HepG2 (cell line): ENCODE data around the gene ACSM2A. TPM values are rescaled to one million over a fixed set of nuclear protein-coding genes. Genes with fewer than 3 reads are reported as not detected.
"Not testable (repeated sequence)": the region's sequence is repeated elsewhere in the genome, so short reads cannot be mapped to it uniquely, and the experiment has no call there.

Source experiments
- ATAC-seq: fragments of 200-7000 bp; cut with Tn5 transposase; 3 replicates; pipeline ENCODE4 v1.9.1; 2020; ENCODE audit warnings: mild to moderate bottlenecking, moderate library complexity
- BruUV-seq: library from RNA; stranded (reverse); fragments of 400-500 nt; replicated peaks from 2 replicates; lab custom pipeline; 2021; lab: Mats Ljungman, UMichigan
- CTCF ChIA-PET: fragments of 300-600 bp; formaldehyde crosslinking; extraction: SDS; loops from one replicate; lab custom pipeline; 2021; ENCODE audit warnings: low total read pairs, inconsistent platforms, low intra/inter-chr PET ratio; lab: Yijun Ruan, JAX
- POLR2A ChIA-PET: fragments of 350-600 bp; sonication (Branson Sonifier 250); formaldehyde crosslinking; loops from one replicate; lab custom pipeline; 2020; ENCODE audit warnings: antibody characterized with exemption, inconsistent platforms; lab: Yijun Ruan, JAX
- DNase-seq: peaks from one replicate; pipeline ENCODE4 v3.0.0-alpha.2; 2015; ENCODE audit warnings: low spot score
- FAIRE-seq: peaks from 3 replicates; lab custom pipeline; 2011; peaks lifted over from hg19 to GRCh38; lab: Jason Lieb, UNC
- H2AFZ ChIP-seq: one replicate; pipeline ENCODE4 v1.6.1; 2011; ENCODE audit warnings: low read length, inconsistent platforms
- H3K27ac ChIP-seq: fragments of 300-600 bp; 3 replicates; pipeline ENCODE4 v1.8.0; 2011; ENCODE audit warnings: mixed run types, mild to moderate bottlenecking, mixed read lengths, low read length, inconsistent platforms; ENCODE audit not compliant: insufficient read depth; ENCODE audit errors: extremely low read length
- H3K27me3 ChIP-seq, 2 experiments: fragments of 200-600 bp in 1 of 2; 2 replicates in 1 of 2; 3 replicates in 1 of 2; pipeline versions ENCODE4 v1.6.0 to v1.8.0; 2011; ENCODE audit warnings: low read length in 2 of 2, mild to moderate bottlenecking in 2 of 2, moderate library complexity in 2 of 2, inconsistent platforms in 1 of 2; ENCODE audit not compliant: insufficient read depth in 2 of 2, control insufficient read depth in 1 of 2
- H3K36me3 ChIP-seq, 2 experiments: fragments of 200-600 bp in 1 of 2; replicated peaks in 1 of 2; 2 replicates in 1 of 2; 3 replicates in 1 of 2; pipeline versions ENCODE4 v1.5.1 to v1.8.0; 2011; ENCODE audit warnings: low read length in 2 of 2, inconsistent platforms in 1 of 2; ENCODE audit not compliant: insufficient read depth in 2 of 2, control insufficient read depth in 1 of 2
- H3K4me1 ChIP-seq: 2 replicates; pipeline ENCODE4 v1.5.1; 2012; ENCODE audit warnings: low read length, inconsistent platforms; ENCODE audit not compliant: insufficient read depth
- H3K4me2 ChIP-seq: 2 replicates; pipeline ENCODE4 v1.6.0; 2011; ENCODE audit warnings: low read depth, low read length, inconsistent platforms
- H3K4me3 ChIP-seq, 3 experiments: fragments of 200-600 bp in 1 of 3; sonication (generic), shearing (Covaris generic) in 1 of 3; replicated peaks in 1 of 3; 2 replicates each; pipeline ENCODE4 v1.5.1; 2011 to 2016; ENCODE audit warnings: low read length in 3 of 3, inconsistent platforms in 2 of 3, low read depth in 2 of 3, mild to moderate bottlenecking in 2 of 3, control low read depth in 1 of 3, mixed read lengths in 1 of 3; ENCODE audit not compliant: insufficient read depth in 1 of 3
- H3K79me2 ChIP-seq: one replicate; pipeline ENCODE4 v1.6.1; 2011; ENCODE audit warnings: low read length, inconsistent platforms; ENCODE audit not compliant: insufficient read depth
- H3K9ac ChIP-seq: 2 replicates; pipeline ENCODE4 v1.6.0; 2011; ENCODE audit warnings: mild to moderate bottlenecking, low read depth, low read length, inconsistent platforms; ENCODE audit not compliant: insufficient read depth
- H3K9me3 ChIP-seq: 2 replicates; pipeline ENCODE4 v1.5.1; 2012; ENCODE audit warnings: mild to moderate bottlenecking, low read length
- H4K20me1 ChIP-seq: 2 replicates; pipeline ENCODE4 v1.6.0; 2011; ENCODE audit warnings: inconsistent platforms, mild to moderate bottlenecking, low read length, moderate library complexity; ENCODE audit not compliant: insufficient read depth
- WGBS: methylation state at CpG from one replicate; pipeline ENCODE4 v1.1.6; 2017; ENCODE audit warnings: low lambda C conversion rate; 5-methylcytosine and 5-hydroxymethylcytosine counted together
- in situ Hi-C: cut with HindIII; loops from 2 replicates; pipeline ENCODE4 v1.10.0; 2017; ENCODE audit warnings: low pct_unique_long_range_greater_than_20kb; ENCODE audit not compliant: extremely low pct_ligation_motif_present
- intact Hi-C: fragments of 100-400 bp; cut with micrococcal nuclease; formaldehyde crosslinking; loops from one replicate; pipeline ENCODE4 v1.10.0; 2022; ENCODE audit not compliant: unreplicated experiment
- polyA plus RNA-seq, 8 experiments: library from polyadenylated mRNA; depleted of rRNA in 3 of 8; stranded (reverse) in 7 of 8; unstranded in 1 of 8; fragments of >200 nt; fragmentation: Illumina TruSeq in 4 of 8; extraction: Trizol in 4 of 8; gene quantifications; 2 replicates each; pipeline versions ENCODE4 v1.2.1 to v1.2.3, GENCODE V29; 2011 to 2016; ENCODE audit warnings: low read depth in 4 of 8, missing spikeins in 1 of 8, mixed read lengths in 1 of 8; ENCODE audit not compliant: insufficient read depth in 1 of 8
- total RNA-seq, 5 experiments: library from RNA; depleted of rRNA; stranded (reverse); fragments of >200 nt; fragmentation: Illumina TruSeq; extraction: Trizol; gene quantifications; 2 replicates each; pipeline ENCODE4 v1.2.3, GENCODE V29; 2016; ENCODE audit warnings: low read depth in 1 of 5
- TF ChIP-seq, protein P1 (sequence below): sonication (generic); formaldehyde crosslinking; IDR thresholded peaks from 2 replicates; pipeline ENCODE4 v1.5.1; 2020; ENCODE audit warnings: mild to moderate bottlenecking, missing genetic modification reagents, moderate library complexity
- TF ChIP-seq, protein P2 (sequence below): sonication (generic); formaldehyde crosslinking; IDR thresholded peaks from 2 replicates; pipeline ENCODE4 v1.5.0; 2020; ENCODE audit warnings: missing genetic modification reagents, mild to moderate bottlenecking, borderline replicate concordance

Gene ACSM2A
- total and polyA plus RNA-seq, 2 of the 13 experiments (the other 11 are each of a cell fraction or from before 2014, with no cell fraction given): 11.4 to 16.3 TPM

DNA sequence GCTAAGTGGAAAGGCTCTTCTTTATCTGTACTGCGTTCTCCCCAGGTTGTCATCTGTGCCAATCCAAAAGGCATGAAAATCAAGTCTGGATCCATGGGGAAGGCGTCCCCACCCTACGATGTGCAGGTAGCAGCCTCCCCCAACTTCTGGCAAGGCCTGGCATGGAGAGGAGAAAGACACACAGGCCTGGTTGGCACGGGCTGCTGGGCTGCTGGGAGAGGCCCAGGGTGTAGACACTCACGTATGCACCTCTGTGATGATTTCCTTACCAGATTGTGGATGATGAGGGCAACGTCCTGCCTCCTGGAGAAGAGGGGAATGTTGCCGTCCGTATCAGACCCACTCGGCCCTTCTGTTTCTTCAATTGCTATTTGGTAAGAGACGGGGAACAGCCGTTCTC, 20.4 kb upstream of the ACSM2A start:
- H3K79me2 ChIP-seq: no peaks in the 10 kb centered on the region
- H4K20me1 ChIP-seq: no peaks in the 10 kb centered on the region
- H3K9me3 ChIP-seq: no peaks in the 10 kb centered on the region
- POLR2A ChIA-PET: no interaction called here
- no peak for FAIRE-seq
- intact Hi-C loops: no loop called here
- H3K4me1 ChIP-seq: peaks cover 28% of the 10 kb centered on the region
- no peak overlapping the region for H2AFZ ChIP-seq
- no peaks in the 10 kb centered on the region for H3K36me3 ChIP-seq
- no TSS peak for BruUV-seq
- 90% methylated on average over 11 of the region's 11 CpGs for WGBS
- H3K4me3 ChIP-seq: no peak overlapping the region
- H3K27me3 ChIP-seq: no peaks in the 10 kb centered on the region
- no peak for ATAC-seq
- TF ChIP-seq, protein P1, sequence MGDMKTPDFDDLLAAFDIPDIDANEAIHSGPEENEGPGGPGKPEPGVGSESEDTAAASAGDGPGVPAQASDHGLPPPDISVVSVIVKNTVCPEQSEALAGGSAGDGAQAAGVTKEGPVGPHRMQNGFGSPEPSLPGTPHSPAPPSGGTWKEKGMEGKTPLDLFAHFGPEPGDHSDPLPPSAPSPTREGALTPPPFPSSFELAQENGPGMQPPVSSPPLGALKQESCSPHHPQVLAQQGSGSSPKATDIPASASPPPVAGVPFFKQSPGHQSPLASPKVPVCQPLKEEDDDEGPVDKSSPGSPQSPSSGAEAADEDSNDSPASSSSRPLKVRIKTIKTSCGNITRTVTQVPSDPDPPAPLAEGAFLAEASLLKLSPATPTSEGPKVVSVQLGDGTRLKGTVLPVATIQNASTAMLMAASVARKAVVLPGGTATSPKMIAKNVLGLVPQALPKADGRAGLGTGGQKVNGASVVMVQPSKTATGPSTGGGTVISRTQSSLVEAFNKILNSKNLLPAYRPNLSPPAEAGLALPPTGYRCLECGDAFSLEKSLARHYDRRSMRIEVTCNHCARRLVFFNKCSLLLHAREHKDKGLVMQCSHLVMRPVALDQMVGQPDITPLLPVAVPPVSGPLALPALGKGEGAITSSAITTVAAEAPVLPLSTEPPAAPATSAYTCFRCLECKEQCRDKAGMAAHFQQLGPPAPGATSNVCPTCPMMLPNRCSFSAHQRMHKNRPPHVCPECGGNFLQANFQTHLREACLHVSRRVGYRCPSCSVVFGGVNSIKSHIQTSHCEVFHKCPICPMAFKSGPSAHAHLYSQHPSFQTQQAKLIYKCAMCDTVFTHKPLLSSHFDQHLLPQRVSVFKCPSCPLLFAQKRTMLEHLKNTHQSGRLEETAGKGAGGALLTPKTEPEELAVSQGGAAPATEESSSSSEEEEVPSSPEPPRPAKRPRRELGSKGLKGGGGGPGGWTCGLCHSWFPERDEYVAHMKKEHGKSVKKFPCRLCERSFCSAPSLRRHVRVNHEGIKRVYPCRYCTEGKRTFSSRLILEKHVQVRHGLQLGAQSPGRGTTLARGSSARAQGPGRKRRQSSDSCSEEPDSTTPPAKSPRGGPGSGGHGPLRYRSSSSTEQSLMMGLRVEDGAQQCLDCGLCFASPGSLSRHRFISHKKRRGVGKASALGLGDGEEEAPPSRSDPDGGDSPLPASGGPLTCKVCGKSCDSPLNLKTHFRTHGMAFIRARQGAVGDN (CRISPR knock-in tag): 0 out of 2 replicates have a peak, but pooled peaks have one; percentile 20
- TF ChIP-seq, protein P2, sequence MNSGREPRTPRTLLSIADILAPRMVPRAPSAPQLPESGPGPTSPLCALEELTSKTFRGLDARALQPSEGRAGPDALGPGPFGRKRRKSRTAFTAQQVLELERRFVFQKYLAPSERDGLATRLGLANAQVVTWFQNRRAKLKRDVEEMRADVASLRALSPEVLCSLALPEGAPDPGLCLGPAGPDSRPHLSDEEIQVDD (CRISPR knock-in tag): no peak
- TF ChIP-seq, all 625 proteins: peak for 1
- Histone ChIP-seq H3K4me2 (no peak overlapping the region), H3K9ac (no peak overlapping the region), H3K27ac (no peak overlapping the region)
- no peak for DNase-seq
- CTCF ChIA-PET: no interaction called here
- in situ Hi-C loops: no loop called here

DNA sequence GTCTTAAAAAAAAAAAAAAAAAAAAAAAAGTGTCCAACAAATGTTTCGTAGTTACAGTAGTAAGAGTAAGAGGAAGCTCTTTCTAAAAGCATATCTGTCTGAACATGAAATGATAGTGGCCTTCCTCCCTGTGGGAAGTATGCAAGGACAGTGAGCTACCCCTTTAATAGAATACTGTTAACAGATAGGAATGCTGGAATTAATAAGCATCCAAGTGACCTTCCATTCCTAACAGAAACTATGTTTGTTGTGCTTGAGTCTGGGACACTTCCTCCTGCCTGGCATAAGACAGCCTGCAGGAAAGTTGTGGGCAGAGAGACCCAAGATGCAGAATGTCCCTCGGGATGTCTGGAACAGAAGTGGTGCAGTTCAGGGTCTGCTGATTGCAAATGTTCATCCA, 12.4 kb upstream of the ACSM2A start:
- H3K9ac ChIP-seq, H3K27ac ChIP-seq, in situ Hi-C loops, POLR2A ChIA-PET, H3K36me3 ChIP-seq, H3K27me3 ChIP-seq, H3K4me2 ChIP-seq, H4K20me1 ChIP-seq, H2AFZ ChIP-seq, H3K79me2 ChIP-seq, DNase-seq, CTCF ChIA-PET, H3K9me3 ChIP-seq, intact Hi-C loops, H3K4me3 ChIP-seq, BruUV-seq: not testable (repeated sequence)
- H3K4me1 ChIP-seq: peaks cover 20% of the 10 kb centered on the region; the same call in 1 of the 2 replicates
- WGBS: 93% methylated on average over 2 of the region's 2 CpGs
- peak; percentile 23 for FAIRE-seq
- ATAC-seq: peak; percentile 58

DNA sequence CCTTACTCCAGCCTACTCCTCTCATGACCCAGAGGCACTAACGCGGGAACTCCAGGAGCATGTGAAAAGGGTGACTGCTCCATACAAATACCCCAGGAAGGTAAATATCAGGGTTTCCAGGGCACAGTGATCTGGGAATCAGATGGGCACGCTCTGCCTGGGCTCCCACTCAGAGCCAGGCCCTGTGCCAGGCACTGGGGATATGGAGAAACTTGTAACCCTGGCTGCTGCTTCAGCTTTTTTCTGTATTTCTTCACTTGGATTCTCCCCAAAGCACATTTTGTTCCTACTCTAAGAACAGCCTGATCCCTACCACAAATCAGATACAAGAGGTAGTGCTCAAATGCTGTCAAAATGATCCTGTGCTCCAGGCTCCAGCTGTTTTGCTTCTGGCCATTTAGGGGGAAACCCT, 11.5 kb upstream of the ACSM2A start:
- peak; percentile 66 for FAIRE-seq
- H3K27ac ChIP-seq, POLR2A ChIA-PET, H3K36me3 ChIP-seq, DNase-seq, H3K9me3 ChIP-seq, ATAC-seq, H3K4me2 ChIP-seq, BruUV-seq, CTCF ChIA-PET, H4K20me1 ChIP-seq, intact Hi-C loops, H2AFZ ChIP-seq, H3K4me3 ChIP-seq, H3K9ac ChIP-seq, in situ Hi-C loops, H3K27me3 ChIP-seq, H3K79me2 ChIP-seq: not testable (repeated sequence)
- peaks cover 20% of the 10 kb centered on the region; the same call in 1 of the 2 replicates for H3K4me1 ChIP-seq
- WGBS: 96% methylated on average over 3 of the region's 3 CpGs
